H1 (cell line): ENCODE results near the gene ADGRG2. TPM values are rescaled to one million over a fixed set of nuclear protein-coding genes. Genes with fewer than 3 reads are reported as not detected.

ENCODE experiments used
- CBX5 ChIP-seq: fragments of 300-800, 300-1000 bp; sonication (generic); IDR thresholded peaks from 2 replicates; pipeline ENCODE4 v1.7.1; 2016; ENCODE audit warnings: antibody characterized with exemption, low read length, low read depth
- CHD1 ChIP-seq: IDR thresholded peaks from 2 replicates; pipeline ENCODE4 v1.6.1; 2012; ENCODE audit warnings: low read depth, low read length, improper control_type of control experiment
- CHD2 ChIP-seq: IDR thresholded peaks from 2 replicates; pipeline ENCODE4 v1.6.1; 2012; ENCODE audit warnings: low read length, improper control_type of control experiment
- CHD7 ChIP-seq: fragments of 300-600 bp; sonication (generic); IDR thresholded peaks from 2 replicates; pipeline ENCODE4 v1.7.1; 2012; ENCODE audit warnings: low read length, moderate library complexity, mild to moderate bottlenecking, inconsistent platforms; ENCODE audit not compliant: insufficient replicate concordance
- KDM1A ChIP-seq: fragments of 200-600, 300-600 bp; sonication (generic); IDR thresholded peaks from 2 replicates; pipeline ENCODE4 v1.7.1; 2016; ENCODE audit warnings: mild to moderate bottlenecking, low read length, borderline replicate concordance
- KDM5A ChIP-seq: fragments of 200-600 bp; IDR thresholded peaks from 2 replicates; pipeline ENCODE4 v1.7.1; 2012; ENCODE audit warnings: mild to moderate bottlenecking, low read length, inconsistent platforms, mixed read lengths
- TCF12 ChIP-seq: IDR thresholded peaks from 2 replicates; pipeline ENCODE4 v1.6.1; 2011; ENCODE audit warnings: low read depth, mild to moderate bottlenecking, low read length
- polyA plus RNA-seq, 7 experiments: library from polyadenylated mRNA; depleted of rRNA in 3 of 7; stranded (reverse) in 5 of 7; unstranded in 2 of 7; fragments of >200 nt in 5 of 7; fragments of 200-250 nt in 2 of 7; gene quantifications; 1 replicate in 5 of 7; 2 replicates in 1 of 7; 4 replicates in 1 of 7; pipeline versions ENCODE4 v1.2.1 to v1.2.3, GENCODE V29; 2011 to 2013; ENCODE audit warnings: missing spikeins in 2 of 7, mixed read lengths in 2 of 7
- total RNA-seq: library from RNA; stranded (reverse); fragmentation: NEBNext Ultra II Directional; extraction: Animal tissue kit (Norgen Biotek cat#: 25700); gene quantifications from 2 replicates; pipeline ENCODE4 v1.2.1, GENCODE V29; 2021

The ADGRG2 gene
- total and polyA plus RNA-seq, 2 of the 8 experiments (the other 6 are each of a cell fraction or from before 2014, with no cell fraction given) = 8.9 to 13.3 TPM

GRCh38 chrX:19168609-19169008 lies 46.3 kb upstream of the ADGRG2 start (continued):
- TF ChIP-seq CHD2 (no peak), KDM1A (no peak), TCF12 (no peak), CBX5 (no peak), CHD7 (no peak), KDM5A (no peak), CHD1 (no peak)
